ENCODE data around the gene GAK.

The GAK gene

DNA sequence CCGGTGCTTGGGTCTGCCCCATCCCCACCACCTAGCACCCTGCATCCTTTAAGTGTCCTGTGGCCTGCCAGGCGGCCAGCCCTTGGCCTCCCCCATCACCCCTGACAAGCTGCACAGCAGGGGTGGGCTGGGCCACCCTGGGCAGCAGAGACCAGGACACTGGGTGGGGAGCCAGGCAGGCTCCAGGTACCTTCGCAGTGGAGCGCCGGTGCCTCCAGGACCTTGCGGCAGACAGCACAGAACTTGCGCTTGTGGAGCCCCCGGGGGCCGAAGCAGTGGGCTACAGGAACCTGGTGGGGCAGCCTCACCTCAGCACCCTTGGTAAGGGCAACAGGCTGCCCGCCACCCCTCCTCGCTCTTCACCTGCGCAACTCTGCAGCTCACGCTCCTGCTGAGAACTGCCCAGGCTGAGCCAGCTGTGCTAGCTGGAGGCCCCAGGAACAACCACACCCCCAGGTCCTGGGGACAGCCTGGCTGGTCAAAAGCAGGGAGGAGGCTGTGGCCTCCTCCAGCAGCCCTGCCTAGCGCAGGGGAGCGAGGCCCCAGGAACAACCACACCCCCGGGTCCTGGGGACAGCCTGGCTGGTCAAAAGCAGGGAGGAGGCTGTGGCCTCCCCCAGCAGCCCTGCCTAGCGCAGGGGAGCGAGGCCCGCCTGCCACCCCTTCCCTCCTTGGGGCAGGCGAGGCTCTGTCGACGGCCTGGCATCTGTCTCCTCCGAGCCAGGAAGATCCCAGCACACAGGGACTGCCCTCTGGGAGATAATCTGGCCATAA lies 36.7 kb upstream of the GAK start:
- peaks cover 21% of the 10 kb centered on the region for H3K4me1 ChIP-seq (ENCODE audit: insufficient read depth, low read length)
- H3K9me3 ChIP-seq (ENCODE audit: low read length): no peaks in the 10 kb centered on the region
- no peak overlapping the region for H3K27ac ChIP-seq (ENCODE audit: low read depth, low read length)
- H3K9ac ChIP-seq (ENCODE audit: low read length): no peak overlapping the region
- H3K4me3 ChIP-seq (ENCODE audit: low read depth in 1 of 2, low read length in 2 of 2): no peak overlapping the region
- peaks cover 0 to 14% of the 10 kb centered on the region in 2 donors for H3K27me3 ChIP-seq (ENCODE audit: control insufficient read depth in 1 of 2, insufficient read depth in 2 of 2, low read length in 2 of 2)
- H3K36me3 ChIP-seq (ENCODE audit: insufficient read depth, low read length): peaks cover 4% of the 10 kb centered on the region

DNA sequence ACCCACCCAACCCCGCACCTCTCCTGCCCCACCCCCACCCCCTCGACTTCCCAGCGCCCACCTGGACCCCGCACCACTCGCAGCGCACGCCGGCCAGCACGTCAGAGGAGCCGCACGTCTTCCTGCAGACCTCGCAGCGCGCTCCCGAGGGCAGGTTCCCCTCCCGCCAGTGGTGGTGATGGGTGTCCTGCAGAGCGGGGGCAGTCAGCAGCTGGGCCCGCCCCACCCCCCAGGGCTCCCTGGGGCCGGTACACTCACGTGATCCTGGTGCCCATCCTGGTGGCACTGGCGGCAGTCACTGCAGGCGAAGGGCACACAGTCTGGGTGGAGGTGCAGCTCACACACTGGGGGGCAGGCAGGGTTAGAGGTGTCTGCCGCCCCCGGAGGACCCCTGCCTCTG lies 36.1 kb upstream of the GAK start:
- peaks cover 0 to 14% of the 10 kb centered on the region in 2 donors for H3K27me3 ChIP-seq (ENCODE audit: control insufficient read depth in 1 of 2, insufficient read depth in 2 of 2, low read length in 2 of 2)
- peaks cover 4% of the 10 kb centered on the region for H3K36me3 ChIP-seq (ENCODE audit: insufficient read depth, low read length)
- H3K9me3 ChIP-seq (ENCODE audit: low read length): no peaks in the 10 kb centered on the region
- H3K27ac ChIP-seq (ENCODE audit: low read depth, low read length): no peak overlapping the region
- H3K4me1 ChIP-seq (ENCODE audit: insufficient read depth, low read length): peaks cover 21% of the 10 kb centered on the region
- H3K9ac ChIP-seq (ENCODE audit: low read length): no peak overlapping the region
- no peak overlapping the region for H3K4me3 ChIP-seq (ENCODE audit: low read depth in 1 of 2, low read length in 2 of 2)

DNA sequence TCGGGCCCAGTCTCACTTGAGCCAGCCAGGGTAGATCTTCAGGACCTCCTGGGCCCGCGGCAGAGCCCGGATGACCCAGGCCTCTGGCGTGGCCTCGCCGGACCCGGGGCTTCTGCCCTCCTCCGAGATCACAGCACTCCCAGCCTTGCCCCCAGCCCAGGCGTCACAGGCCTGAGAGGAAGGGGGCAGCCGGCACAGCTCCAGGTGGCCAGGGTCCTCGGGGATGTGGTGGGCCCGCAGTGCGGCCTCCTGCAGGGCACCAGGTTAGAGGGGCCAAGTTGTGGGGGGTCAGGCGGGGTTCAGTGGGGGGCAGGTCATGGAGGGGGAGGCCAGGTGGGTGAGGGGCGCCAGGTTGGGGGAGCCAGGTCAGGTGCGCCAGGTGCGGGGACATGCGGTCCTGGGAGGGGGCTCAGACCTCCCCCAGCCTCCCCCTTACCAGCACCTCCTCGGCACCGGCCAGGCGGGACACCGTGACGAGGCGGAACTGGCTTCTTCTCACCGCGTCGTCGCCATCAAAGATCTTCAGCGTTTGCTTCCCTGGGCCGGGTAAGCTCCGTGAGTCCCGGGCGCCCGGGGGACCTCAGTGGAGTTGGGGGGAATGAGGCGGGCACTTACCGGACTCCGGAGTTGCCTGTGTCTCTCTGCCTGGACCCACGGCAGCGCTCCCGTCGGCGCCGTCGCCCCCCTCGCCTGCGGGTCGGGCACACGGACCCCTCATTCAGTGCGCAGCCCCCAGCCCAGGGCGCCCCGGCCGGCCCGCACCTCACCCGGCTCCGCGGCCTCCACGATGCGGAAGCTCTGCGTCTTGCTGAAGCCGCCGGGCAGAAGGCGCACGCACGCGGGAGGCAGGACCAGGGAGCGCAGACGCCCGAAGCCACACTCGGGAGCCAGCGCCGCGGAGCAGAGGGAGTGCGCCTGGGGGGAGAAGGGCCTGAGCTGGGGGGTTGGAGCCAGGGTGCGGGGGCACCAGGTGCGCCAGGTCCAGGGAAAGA lies 35.3 kb upstream of the GAK start:
- Histone ChIP-seq H3K27me3 (ENCODE audit: control insufficient read depth in 1 of 2, insufficient read depth in 2 of 2, low read length in 2 of 2) (peaks cover 0 to 14% of the 10 kb centered on the region in 2 donors), H3K9me3 (ENCODE audit: low read length) (no peaks in the 10 kb centered on the region), H3K27ac (ENCODE audit: low read depth, low read length) (no peak overlapping the region), H3K9ac (ENCODE audit: low read length) (no peak overlapping the region), H3K4me1 (ENCODE audit: insufficient read depth, low read length) (peaks cover 18% of the 10 kb centered on the region), H3K36me3 (ENCODE audit: insufficient read depth, low read length) (peaks cover 7% of the 10 kb centered on the region), H3K4me3 (ENCODE audit: low read depth in 1 of 2, low read length in 2 of 2) (no peak overlapping the region)

DNA sequence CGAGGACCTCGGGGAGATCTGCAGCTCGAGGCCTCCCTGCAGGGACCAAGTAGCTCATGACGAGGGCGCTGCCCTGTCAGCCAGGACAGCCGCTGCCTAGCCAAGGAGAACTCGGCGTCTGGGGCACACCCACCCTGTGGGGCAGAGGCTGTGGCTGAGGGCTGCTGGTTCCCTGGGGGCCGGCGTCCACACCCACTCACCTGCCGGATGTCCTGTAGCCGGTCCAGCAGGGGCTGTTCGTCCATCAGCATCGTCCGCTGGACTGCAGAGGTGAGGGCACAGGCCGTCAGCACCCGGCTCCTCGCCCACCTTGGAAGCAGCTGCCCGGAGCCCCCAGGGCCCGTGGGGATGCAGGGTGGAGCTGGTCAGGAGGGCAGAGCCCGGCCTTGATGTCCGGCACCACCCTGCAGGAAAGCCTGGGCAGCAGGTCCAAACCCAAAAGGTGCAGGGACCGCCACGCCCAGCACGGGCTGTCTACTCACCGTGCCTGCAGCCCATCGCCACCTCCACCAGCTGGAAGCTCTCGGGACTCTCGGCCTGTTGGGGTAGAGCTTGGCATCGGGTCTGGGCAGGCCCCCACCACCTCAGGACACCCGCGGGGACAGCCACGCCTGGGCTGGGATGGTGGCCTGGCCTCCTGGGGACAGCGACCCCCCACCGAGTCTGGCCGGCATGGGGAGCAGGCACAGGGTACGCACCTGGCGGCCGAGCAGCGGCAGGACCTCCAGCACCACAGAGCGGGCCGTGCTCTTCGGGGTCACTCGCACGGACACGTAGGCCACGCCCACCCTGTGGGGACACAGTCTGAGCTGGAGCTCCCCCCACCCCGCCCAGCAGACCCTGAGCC lies 34.4 kb upstream of the GAK start:
- H3K4me3 ChIP-seq (ENCODE audit: low read depth in 1 of 2, low read length in 2 of 2): no peak overlapping the region
- no peak overlapping the region for H3K9ac ChIP-seq (ENCODE audit: low read length)

DNA sequence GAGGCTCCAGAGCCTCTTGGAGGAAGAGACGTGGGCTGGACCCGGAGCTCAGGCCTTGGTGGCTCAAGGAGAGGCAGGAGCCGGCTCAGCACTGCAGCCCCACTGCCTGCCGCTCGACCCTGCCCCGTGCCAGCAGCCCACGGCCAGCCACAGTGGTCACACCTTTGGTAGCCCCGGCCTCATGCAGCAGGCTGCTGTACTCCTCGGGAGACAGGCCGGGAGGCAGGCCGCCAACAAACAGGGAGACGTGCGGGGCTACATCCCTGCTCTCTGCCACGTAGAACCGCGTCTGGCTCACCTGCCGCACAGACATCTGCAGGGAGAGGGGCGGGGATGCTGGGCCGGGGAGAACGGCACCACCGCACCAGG lies 33.6 kb upstream of the GAK start:
- Histone ChIP-seq H3K9me3 (ENCODE audit: low read length) (no peaks in the 10 kb centered on the region), H3K4me1 (ENCODE audit: insufficient read depth, low read length) (peaks cover 2% of the 10 kb centered on the region), H3K27me3 (ENCODE audit: control insufficient read depth in 1 of 2, insufficient read depth in 2 of 2, low read length in 2 of 2) (peaks cover 0 to 14% of the 10 kb centered on the region in 2 donors), H3K4me3 (ENCODE audit: low read depth in 1 of 2, low read length in 2 of 2) (no peak overlapping the region), H3K9ac (ENCODE audit: low read length) (no peak overlapping the region), H3K27ac (ENCODE audit: low read depth, low read length) (no peak overlapping the region), H3K36me3 (ENCODE audit: insufficient read depth, low read length) (peaks cover 12% of the 10 kb centered on the region)

More for the DNA sequence above, 34.4 kb upstream of the GAK start:
- peaks cover 12% of the 10 kb centered on the region for H3K36me3 ChIP-seq (ENCODE audit: insufficient read depth, low read length)
- no peak overlapping the region for H3K27ac ChIP-seq (ENCODE audit: low read depth, low read length)
- H3K9me3 ChIP-seq (ENCODE audit: low read length): no peaks in the 10 kb centered on the region
- H3K4me1 ChIP-seq (ENCODE audit: insufficient read depth, low read length): peaks cover 9% of the 10 kb centered on the region
- peaks cover 0 to 14% of the 10 kb centered on the region in 2 donors for H3K27me3 ChIP-seq (ENCODE audit: control insufficient read depth in 1 of 2, insufficient read depth in 2 of 2, low read length in 2 of 2)

DNA sequence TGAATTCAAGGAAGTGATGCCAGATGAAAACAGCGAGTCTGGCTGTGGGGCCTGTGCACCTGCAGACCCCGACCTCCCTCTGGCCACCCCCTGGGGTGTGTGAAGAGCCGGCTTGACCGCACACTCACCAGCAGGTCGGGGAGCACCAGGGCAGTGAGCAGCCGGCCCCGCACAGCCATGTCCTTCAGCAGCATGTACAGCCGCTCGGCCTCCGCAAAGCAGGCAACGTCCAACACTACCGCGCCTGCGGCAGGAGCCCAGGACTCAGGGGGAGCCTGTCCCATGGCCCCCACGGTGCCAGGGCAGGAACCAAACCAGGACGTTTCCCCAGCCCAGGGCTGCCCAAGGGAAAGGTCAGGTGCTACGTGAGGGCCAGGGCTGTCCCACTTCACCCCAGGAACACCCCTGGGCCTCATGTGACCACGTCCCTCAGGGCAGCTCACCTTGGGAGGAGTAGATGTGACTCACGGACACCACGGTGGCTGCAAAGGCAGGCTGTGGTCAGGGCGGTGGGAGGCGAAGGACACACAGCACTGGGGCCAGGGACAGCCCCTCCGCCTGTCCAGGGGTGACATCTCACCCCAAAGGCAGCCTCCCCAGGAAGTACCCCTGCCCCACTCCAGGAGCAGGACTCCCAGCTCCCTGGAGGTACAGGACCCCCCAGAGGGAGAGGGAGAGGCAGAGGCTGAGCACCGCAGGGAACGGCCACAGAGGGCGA lies 33.1 kb upstream of the GAK start:
- Histone ChIP-seq H3K9me3 (ENCODE audit: low read length) (no peaks in the 10 kb centered on the region), H3K9ac (ENCODE audit: low read length) (no peak overlapping the region), H3K36me3 (ENCODE audit: insufficient read depth, low read length) (peaks cover 12% of the 10 kb centered on the region), H3K4me1 (ENCODE audit: insufficient read depth, low read length) (no peaks in the 10 kb centered on the region), H3K27ac (ENCODE audit: low read depth, low read length) (no peak overlapping the region), H3K4me3 (ENCODE audit: low read depth in 1 of 2, low read length in 2 of 2) (no peak overlapping the region), H3K27me3 (ENCODE audit: control insufficient read depth in 1 of 2, insufficient read depth in 2 of 2, low read length in 2 of 2) (peaks cover 0 to 14% of the 10 kb centered on the region in 2 donors)

DNA sequence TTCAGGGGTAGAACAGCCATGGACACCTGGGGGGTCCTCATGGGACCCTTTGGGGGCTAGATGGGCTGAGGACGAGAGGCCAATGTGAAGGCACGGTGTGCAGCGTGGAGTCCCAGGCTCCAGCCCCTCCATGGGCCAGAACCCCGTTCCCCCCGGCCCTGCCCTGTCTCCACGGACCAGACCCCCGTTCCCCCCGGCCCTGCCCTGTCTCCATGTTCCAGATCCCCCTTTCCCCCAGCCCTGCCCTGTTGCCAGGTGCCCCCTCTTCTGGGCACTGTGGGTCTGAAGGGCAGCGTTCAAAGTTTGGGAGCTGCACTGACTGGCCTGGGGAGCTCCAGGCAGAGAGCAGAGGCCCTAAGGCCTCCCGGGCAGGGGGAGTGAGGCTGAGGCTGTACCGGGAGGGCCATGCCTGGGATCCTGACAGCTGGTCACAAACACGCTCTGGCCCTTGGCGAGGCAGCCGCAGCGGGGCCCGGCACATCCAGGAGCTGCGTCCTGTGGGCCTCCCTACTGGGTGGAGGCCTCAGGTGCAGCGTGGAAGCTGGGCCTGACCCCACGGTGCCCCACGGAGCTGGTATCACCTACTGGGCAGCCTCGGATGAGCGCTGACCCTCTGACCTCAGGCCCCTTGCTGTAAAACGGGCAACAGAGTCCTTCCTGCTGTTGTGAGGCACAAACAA lies 32.4 kb upstream of the GAK start:
- H3K27me3 ChIP-seq (ENCODE audit: control insufficient read depth in 1 of 2, insufficient read depth in 2 of 2, low read length in 2 of 2): peaks cover 0 to 14% of the 10 kb centered on the region in 2 donors
- no peaks in the 10 kb centered on the region for H3K4me1 ChIP-seq (ENCODE audit: insufficient read depth, low read length)
- H3K4me3 ChIP-seq (ENCODE audit: low read depth in 1 of 2, low read length in 2 of 2): no peak overlapping the region
- H3K9ac ChIP-seq (ENCODE audit: low read length): no peak overlapping the region
- peaks cover 12% of the 10 kb centered on the region for H3K36me3 ChIP-seq (ENCODE audit: insufficient read depth, low read length)
- H3K9me3 ChIP-seq (ENCODE audit: low read length): no peaks in the 10 kb centered on the region
- H3K27ac ChIP-seq (ENCODE audit: low read depth, low read length): no peak overlapping the region

DNA sequence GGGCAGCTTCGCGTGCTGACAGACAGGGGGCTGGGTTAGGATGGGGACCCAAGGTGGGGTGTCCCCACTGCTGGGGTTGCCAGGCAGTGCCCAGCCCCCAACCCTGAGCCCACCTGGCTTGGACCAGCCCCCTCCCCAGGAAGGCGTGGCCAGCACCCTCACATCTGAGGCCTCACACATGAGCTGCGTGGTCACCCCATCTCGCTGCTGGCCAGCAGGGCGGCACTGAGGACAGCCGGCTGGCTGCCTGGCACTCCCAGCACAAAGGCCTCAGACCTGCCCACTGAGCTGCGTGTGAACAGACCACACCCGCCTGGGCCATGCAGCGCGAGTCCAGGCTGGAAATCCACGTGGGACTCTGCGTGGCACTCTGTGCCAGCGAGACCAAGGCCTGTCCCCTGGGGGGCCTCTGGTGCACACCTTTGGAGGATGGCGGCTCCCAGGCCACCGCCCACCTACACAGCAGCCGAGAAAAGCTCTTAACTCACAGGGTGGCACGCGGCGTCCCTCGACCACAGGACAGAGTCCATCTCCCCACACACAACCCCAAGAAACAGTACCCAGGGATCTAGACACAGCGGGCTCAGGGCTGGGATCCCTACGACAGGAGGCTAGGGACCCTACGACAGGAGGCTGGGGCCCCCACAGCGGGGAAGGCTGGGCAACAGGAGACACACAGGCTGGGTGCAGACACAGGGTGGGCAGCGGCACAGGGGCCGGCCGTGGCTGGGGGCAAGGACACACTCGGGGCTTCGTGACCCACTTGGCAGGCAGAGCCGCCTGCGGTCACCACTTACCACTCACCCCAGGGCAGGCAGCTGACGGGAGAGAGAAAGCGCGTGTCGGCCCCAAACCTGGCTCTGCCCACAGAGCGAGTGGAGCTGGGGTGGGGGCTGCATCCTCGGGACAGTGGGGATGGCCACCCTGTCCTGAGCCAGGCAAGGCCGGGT lies 31.4 kb upstream of the GAK start:
- Histone ChIP-seq H3K27ac (ENCODE audit: low read depth, low read length) (no peak overlapping the region), H3K9ac (ENCODE audit: low read length) (no peak overlapping the region), H3K4me3 (ENCODE audit: low read depth in 1 of 2, low read length in 2 of 2) (no peak overlapping the region), H3K36me3 (ENCODE audit: insufficient read depth, low read length) (peaks cover 12% of the 10 kb centered on the region), H3K27me3 (ENCODE audit: control insufficient read depth in 1 of 2, insufficient read depth in 2 of 2, low read length in 2 of 2) (peaks cover 0 to 8% of the 10 kb centered on the region in 2 donors), H3K4me1 (ENCODE audit: insufficient read depth, low read length) (no peaks in the 10 kb centered on the region), H3K9me3 (ENCODE audit: low read length) (no peaks in the 10 kb centered on the region)

DNA sequence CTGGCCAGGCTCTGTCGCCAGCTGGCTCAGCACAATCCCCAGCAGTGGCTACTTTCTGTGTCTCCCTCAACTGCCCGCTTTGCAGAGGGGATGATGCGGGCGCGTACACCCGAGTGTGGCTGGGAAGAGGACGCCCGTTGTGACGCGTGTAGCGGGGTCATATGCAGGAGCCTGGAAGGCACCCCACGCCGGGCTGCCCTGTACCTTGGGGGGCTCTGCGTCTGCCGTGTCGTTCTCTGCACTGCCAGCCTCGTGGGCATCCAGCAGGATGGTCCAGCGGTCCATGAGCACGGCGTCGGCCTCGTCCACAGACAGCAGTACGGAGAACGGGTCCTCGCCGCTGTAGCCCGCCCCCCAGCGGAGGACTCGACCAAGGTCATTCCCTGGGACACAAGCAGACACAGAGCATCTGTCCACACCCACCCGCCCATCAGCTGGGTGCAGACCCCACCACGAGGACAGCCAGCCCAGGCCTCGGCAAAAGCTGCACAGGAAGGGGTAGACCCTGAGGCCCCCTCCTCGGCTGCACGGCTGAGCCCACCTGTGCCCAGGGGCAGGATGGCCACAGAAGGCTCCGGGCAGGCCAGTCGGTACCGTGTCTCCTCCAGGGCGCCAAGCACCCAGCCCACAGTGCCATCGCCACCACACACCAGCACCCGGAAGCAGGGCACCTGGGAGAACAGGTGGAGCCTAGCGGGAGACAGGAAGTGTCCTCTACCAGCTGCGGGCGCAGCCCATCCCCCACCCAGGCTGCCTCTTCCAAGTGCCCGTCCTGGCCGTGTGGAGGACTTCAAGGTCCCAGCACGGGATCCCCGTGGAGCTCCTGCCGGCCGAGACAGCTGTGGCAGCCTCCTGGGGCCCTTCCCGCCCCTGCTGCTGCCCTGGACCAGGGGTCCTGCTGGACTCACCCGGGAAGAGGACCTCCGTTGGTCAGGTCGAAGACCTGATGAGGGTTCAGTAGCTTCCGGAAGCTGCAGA lies 30.4 kb upstream of the GAK start:
- no peak overlapping the region for H3K27ac ChIP-seq (ENCODE audit: low read depth, low read length)
- no peaks in the 10 kb centered on the region for H3K4me1 ChIP-seq (ENCODE audit: insufficient read depth, low read length)
- H3K36me3 ChIP-seq (ENCODE audit: insufficient read depth, low read length): peaks cover 12% of the 10 kb centered on the region
- no peak overlapping the region for H3K9ac ChIP-seq (ENCODE audit: low read length)
- H3K27me3 ChIP-seq (ENCODE audit: control insufficient read depth in 1 of 2, insufficient read depth in 2 of 2, low read length in 2 of 2): peaks cover 0 to under 1% of the 10 kb centered on the region in 2 donors
- no peaks in the 10 kb centered on the region for H3K9me3 ChIP-seq (ENCODE audit: low read length)
- H3K4me3 ChIP-seq (ENCODE audit: low read depth in 1 of 2, low read length in 2 of 2): no peak overlapping the region
